DOHH2 (cell line): ENCODE data around the gene ITPKA.

ENCODE experiments used
- CTCF ChIP-seq: fragments of 200-600 bp; sonication (generic); IDR thresholded peaks from one replicate; pipeline ENCODE4 v1.5.1; 2014; ENCODE audit warnings: antibody characterized with exemption, mild to moderate bottlenecking, low read depth, low read length; ENCODE audit not compliant: poor library complexity, severe bottlenecking
- EZH2phosphoT487 ChIP-seq: fragments of 200-600 bp; sonication (generic); IDR thresholded peaks from 2 replicates; pipeline ENCODE4 v1.6.1; 2017; ENCODE audit warnings: borderline replicate concordance, mild to moderate bottlenecking, antibody characterized with exemption, low read length, moderate library complexity, mixed read lengths

DNA sequence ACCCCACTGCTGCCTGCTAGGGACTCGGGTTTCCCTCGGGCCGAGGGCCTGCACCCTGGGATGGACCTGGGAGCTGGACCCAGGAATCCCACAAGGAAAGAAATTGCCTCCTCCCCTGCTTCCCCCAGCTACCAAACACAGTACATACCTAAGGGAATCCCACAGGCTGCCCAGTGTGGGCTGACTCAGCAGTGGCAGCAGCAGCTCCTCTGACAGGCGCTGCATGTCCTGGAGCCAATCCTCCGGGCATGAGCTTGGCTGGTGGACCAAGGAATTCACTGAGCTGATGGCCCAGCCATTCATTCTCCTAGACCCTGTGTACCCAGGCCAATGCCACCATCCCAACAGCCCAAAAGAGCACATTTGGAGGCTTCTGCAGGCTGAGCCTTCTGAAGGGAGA lies 29.4 kb downstream of the ITPKA start:
- TF ChIP-seq CTCF = no peak
- TF ChIP-seq EZH2phosphoT487 = no peak
